ENCODE measurements around the gene CFAP53.
A peak's percentile ranks its signal among the peaks of the same experiment; 100 is the strongest.

Gene CFAP53

DNA sequence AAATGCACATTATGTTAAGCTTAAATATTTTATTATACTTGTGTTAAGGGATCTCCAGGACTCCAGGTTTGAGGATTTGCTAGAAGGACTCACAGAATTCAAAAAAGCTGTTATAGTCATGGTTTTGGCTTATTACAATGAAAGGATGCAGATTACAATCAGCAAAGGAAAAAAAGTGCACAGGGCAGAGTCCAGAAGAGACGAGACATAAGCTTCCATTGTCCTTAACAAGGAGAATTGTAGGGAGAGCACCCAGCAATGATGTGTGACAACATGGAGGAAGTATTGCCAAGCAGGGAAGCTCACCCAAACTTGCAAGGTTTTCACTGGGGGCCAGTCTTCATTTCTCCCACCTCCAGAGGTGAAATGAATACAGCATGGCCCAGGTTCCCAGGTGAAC lies 58.6 kb downstream of the CFAP53 start:
- Histone ChIP-seq H3K4me3 (replicated peaks; ENCODE audit: low read depth, low read length) (no peak overlapping the region), H3K27me3 (replicated peaks; ENCODE audit: control insufficient read depth, insufficient read depth, low read length) (peaks cover 4% of the 10 kb centered on the region), H3K36me3 (ENCODE audit: control insufficient read depth, insufficient read depth, low read length) (no peaks in the 10 kb centered on the region)
- TF ChIP-seq, protein P1, sequence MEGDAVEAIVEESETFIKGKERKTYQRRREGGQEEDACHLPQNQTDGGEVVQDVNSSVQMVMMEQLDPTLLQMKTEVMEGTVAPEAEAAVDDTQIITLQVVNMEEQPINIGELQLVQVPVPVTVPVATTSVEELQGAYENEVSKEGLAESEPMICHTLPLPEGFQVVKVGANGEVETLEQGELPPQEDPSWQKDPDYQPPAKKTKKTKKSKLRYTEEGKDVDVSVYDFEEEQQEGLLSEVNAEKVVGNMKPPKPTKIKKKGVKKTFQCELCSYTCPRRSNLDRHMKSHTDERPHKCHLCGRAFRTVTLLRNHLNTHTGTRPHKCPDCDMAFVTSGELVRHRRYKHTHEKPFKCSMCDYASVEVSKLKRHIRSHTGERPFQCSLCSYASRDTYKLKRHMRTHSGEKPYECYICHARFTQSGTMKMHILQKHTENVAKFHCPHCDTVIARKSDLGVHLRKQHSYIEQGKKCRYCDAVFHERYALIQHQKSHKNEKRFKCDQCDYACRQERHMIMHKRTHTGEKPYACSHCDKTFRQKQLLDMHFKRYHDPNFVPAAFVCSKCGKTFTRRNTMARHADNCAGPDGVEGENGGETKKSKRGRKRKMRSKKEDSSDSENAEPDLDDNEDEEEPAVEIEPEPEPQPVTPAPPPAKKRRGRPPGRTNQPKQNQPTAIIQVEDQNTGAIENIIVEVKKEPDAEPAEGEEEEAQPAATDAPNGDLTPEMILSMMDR (IDR thresholded peaks at IDR 0.05; ENCODE audit: insufficient read depth, low read length, poor library complexity, severe bottlenecking), result no peak
- no peak for DNase-seq (ENCODE audit: extremely low read depth, insufficient read length)

- DNase-seq (ENCODE audit: extremely low read depth, insufficient read length), result no peak
- H3K27me3 ChIP-seq (replicated peaks; ENCODE audit: control insufficient read depth, insufficient read depth, low read length), result peaks cover 4% of the 10 kb centered on the region
- H3K4me3 ChIP-seq (replicated peaks; ENCODE audit: low read depth, low read length), result no peak overlapping the region
- TF ChIP-seq, protein P1 (IDR thresholded peaks at IDR 0.05; ENCODE audit: insufficient read depth, low read length, poor library complexity, severe bottlenecking), result peak; percentile 68
- H3K36me3 ChIP-seq (ENCODE audit: control insufficient read depth, insufficient read depth, low read length), result no peaks in the 10 kb centered on the region
Observed at GRCh38 chr18:50203801-50204604, 62.3 kb downstream of the CFAP53 start.

- no peaks in the 10 kb centered on the region for H3K36me3 ChIP-seq (ENCODE audit: control insufficient read depth, insufficient read depth, low read length)
- TF ChIP-seq, protein P1 (IDR thresholded peaks at IDR 0.05; ENCODE audit: insufficient read depth, low read length, poor library complexity, severe bottlenecking), result no peak
- no peak overlapping the region for H3K4me3 ChIP-seq (replicated peaks; ENCODE audit: low read depth, low read length)
- peaks cover 4% of the 10 kb centered on the region for H3K27me3 ChIP-seq (replicated peaks; ENCODE audit: control insufficient read depth, insufficient read depth, low read length)
- no peak for DNase-seq (ENCODE audit: extremely low read depth, insufficient read length)
Observed at GRCh38 chr18:50201476-50202018, 64.7 kb downstream of the CFAP53 start.

GRCh38 chr18:50199921-50200320 lies 66.4 kb downstream of the CFAP53 start:
- Histone ChIP-seq H3K4me3 (replicated peaks; ENCODE audit: low read depth, low read length) (no peak overlapping the region), H3K36me3 (ENCODE audit: control insufficient read depth, insufficient read depth, low read length) (no peaks in the 10 kb centered on the region), H3K27me3 (replicated peaks; ENCODE audit: control insufficient read depth, insufficient read depth, low read length) (peaks cover 4% of the 10 kb centered on the region)
- DNase-seq (ENCODE audit: extremely low read depth, insufficient read length), result no peak
- TF ChIP-seq, protein P1 (IDR thresholded peaks at IDR 0.05; ENCODE audit: insufficient read depth, low read length, poor library complexity, severe bottlenecking), result no peak

DNA sequence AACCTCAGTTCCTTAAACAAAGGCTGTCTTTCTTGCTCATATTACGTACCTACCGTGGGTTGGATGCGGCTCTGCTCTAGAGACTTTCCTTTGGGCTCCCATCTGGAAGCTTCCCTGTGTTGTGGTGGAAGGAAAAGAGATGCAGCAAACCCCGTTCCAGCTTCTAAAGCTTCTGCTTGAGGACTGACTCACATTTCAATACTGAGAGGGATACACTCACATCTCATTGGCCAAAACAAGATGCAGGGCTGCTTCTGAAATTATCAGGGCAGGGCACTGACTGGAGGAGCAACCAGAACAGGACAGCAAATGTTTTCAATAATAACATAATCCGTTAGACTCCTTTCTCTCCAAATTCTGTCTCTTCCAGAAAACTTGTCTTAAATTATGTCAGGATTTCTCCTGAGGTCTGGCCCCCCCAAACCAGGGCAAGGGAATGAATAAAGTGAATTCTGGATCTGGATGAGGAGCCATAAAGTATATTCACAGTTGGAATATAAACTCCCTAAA lies 66.9 kb downstream of the CFAP53 start:
- Histone ChIP-seq H3K36me3 (ENCODE audit: control insufficient read depth, insufficient read depth, low read length) (no peaks in the 10 kb centered on the region), H3K4me3 (replicated peaks; ENCODE audit: low read depth, low read length) (no peak overlapping the region), H3K27me3 (replicated peaks; ENCODE audit: control insufficient read depth, insufficient read depth, low read length) (peaks cover 1% of the 10 kb centered on the region; the same call in 1 of the 2 replicates)
- no peak for DNase-seq (ENCODE audit: extremely low read depth, insufficient read length)
- TF ChIP-seq, protein P1 (IDR thresholded peaks at IDR 0.05; ENCODE audit: insufficient read depth, low read length, poor library complexity, severe bottlenecking), result no peak
